HEK293T (cell line): ENCODE measurements around the gene SNRNP40.

Experiments
- CTCF ChIA-PET: fragments of 350-600 bp; formaldehyde crosslinking; extraction: SDS; loops from one replicate; lab custom pipeline; 2021; ENCODE audit warnings: antibody characterized with exemption, inconsistent platforms; lab: Yijun Ruan, JAX
- POLR2A ChIA-PET: fragments of 350-600 bp; formaldehyde crosslinking; extraction: SDS; loops from one replicate; lab custom pipeline; 2020; ENCODE audit warnings: antibody characterized with exemption, inconsistent platforms; lab: Yijun Ruan, JAX
- DNase-seq: peaks from one replicate; pipeline ENCODE4 v3.0.0; 2012; ENCODE audit warnings: mixed read lengths; ENCODE audit errors: extremely low spot score
- ARNT ChIP-seq: fragments of 450-650 bp; IDR thresholded peaks from 2 replicates; pipeline ENCODE4 v1.6.1; 2017; ENCODE audit warnings: mild to moderate bottlenecking
- BHLHE40 ChIP-seq: fragments of 450-650 bp; IDR thresholded peaks from 2 replicates; pipeline ENCODE4 v1.6.1; 2016; ENCODE audit warnings: mild to moderate bottlenecking, moderate library complexity, borderline replicate concordance
- CTBP1 ChIP-seq: fragments of 450-650 bp; IDR thresholded peaks from 2 replicates; pipeline ENCODE4 v1.6.1; 2016; ENCODE audit warnings: borderline replicate concordance
- ELF4 ChIP-seq: fragments of 450-650 bp; IDR thresholded peaks from 2 replicates; pipeline ENCODE4 v1.6.1; 2017; ENCODE audit warnings: antibody characterized with exemption
- FOXA1 ChIP-seq: fragments of 450-650 bp; IDR thresholded peaks from 2 replicates; pipeline ENCODE4 v1.6.1; 2016; ENCODE audit warnings: mild to moderate bottlenecking
- FOXK2 ChIP-seq: fragments of 450-650 bp; IDR thresholded peaks from 2 replicates; pipeline ENCODE4 v1.6.1; 2016; ENCODE audit warnings: mild to moderate bottlenecking
- FOXM1 ChIP-seq: fragments of 450-650 bp; IDR thresholded peaks from 2 replicates; pipeline ENCODE4 v1.6.1; 2017; ENCODE audit warnings: mild to moderate bottlenecking, borderline replicate concordance
- HDGF ChIP-seq: fragments of 450-650 bp; IDR thresholded peaks from 2 replicates; pipeline ENCODE4 v1.6.1; 2017; ENCODE audit warnings: antibody characterized with exemption, borderline replicate concordance
- L3MBTL2 ChIP-seq: fragments of 450-650 bp; conservative IDR thresholded peaks from 2 replicates; pipeline ENCODE4 v1.6.1; 2016; ENCODE audit warnings: mild to moderate bottlenecking
- LEF1 ChIP-seq: fragments of 450-650 bp; IDR thresholded peaks from 2 replicates; pipeline ENCODE4 v1.6.1; 2017; ENCODE audit warnings: mild to moderate bottlenecking, borderline replicate concordance
- NFRKB ChIP-seq: fragments of 450-650 bp; IDR thresholded peaks from 2 replicates; pipeline ENCODE4 v1.6.1; 2016; ENCODE audit warnings: mild to moderate bottlenecking, moderate library complexity
- SP1 ChIP-seq: fragments of 450-650 bp; IDR thresholded peaks from 2 replicates; pipeline ENCODE4 v1.6.1; 2017
- SUZ12 ChIP-seq: fragments of 450-650 bp; IDR thresholded peaks from 2 replicates; pipeline ENCODE4 v1.6.1; 2016; ENCODE audit warnings: mild to moderate bottlenecking
- TARDBP ChIP-seq: fragments of 450-650 bp; IDR thresholded peaks from 2 replicates; pipeline ENCODE4 v1.6.1; 2016
- ZNF384 ChIP-seq: fragments of 450-650 bp; IDR thresholded peaks from 2 replicates; pipeline ENCODE4 v1.6.1; 2016
- TF ChIP-seq, protein P1 (sequence below): fragments of 450-650 bp; IDR thresholded peaks from 2 replicates; pipeline ENCODE4 v1.6.1; 2016

Gene SNRNP40

DNA sequence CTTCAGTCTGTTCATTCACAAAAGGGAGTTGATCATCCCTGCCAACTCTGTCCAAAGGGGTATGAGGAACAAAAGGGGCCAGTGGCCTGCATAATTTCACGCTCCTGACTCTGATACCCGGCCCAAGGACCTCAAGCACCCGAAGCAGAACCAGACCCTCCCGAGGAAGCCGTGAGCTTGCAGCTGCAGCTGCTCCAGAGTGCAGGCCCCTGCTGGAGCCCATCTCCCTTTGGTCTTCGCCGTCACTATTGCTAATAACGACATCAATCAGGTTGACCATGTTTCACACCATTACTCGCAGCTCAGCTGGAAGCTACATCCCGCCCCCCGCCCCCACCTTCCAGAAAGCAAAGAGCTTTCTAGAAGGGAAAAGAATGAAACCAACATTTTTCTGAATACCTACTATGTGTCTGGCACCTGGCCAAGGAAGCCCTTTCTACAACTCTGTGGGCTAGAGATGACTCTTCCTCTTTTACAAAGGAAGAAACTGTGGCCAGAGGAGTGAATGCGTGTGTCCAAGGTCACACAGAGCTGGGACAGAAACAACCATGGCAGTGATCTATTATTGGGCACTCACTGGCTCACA is 62.4 kb downstream of the SNRNP40 start:
- CTCF ChIA-PET: interaction anchor here (0.7 to 1.2 kb wide), 2 partner anchors 50 to 432 kb away, joined by 3 read pairs; no protein-coding TSS in a partner anchor
- TF ChIP-seq ZNF384 (no peak), ARNT (no peak)

DNA sequence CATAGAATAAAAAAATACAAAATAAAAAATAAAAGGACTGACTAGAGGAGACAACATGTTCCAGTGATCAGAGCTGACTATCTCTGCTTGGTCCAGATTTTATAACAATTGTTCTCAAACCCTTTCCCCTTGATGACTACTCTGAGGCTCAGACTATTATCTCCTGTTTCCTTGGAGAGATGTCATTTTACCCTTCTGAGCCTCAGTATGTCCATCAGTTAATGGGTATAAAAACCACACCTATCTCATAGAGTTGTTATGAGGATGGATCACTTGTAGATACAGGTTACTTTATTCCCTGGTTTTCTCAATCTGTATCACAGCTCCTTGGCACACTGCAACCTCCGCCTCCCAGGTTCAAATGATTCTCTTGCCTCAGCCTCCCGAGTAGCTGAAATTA is 63.9 kb downstream of the SNRNP40 start:
- no peak for TF ChIP-seq ARNT
- TF ChIP-seq SUZ12: no peak
- no peak for TF ChIP-seq NFRKB
- TF ChIP-seq TARDBP: no peak
- no peak for TF ChIP-seq SP1
- TF ChIP-seq BHLHE40: no peak
- TF ChIP-seq HDGF: no peak
- TF ChIP-seq L3MBTL2: no peak
- no peak for TF ChIP-seq FOXM1
- TF ChIP-seq FOXA1: no peak
- TF ChIP-seq FOXK2: no peak
- no peak for DNase-seq
- POLR2A ChIA-PET: no interaction called here
- CTCF ChIA-PET: no interaction called here

More for the DNA sequence above, 62.4 kb downstream of the SNRNP40 start:
- no peak for DNase-seq
- POLR2A ChIA-PET: interaction anchor here (0.7 kb wide), 1 partner anchor 62 kb away, joined by 3 read pairs; the partner anchor contains the start of genes SNRNP40 and ZCCHC17

DNA sequence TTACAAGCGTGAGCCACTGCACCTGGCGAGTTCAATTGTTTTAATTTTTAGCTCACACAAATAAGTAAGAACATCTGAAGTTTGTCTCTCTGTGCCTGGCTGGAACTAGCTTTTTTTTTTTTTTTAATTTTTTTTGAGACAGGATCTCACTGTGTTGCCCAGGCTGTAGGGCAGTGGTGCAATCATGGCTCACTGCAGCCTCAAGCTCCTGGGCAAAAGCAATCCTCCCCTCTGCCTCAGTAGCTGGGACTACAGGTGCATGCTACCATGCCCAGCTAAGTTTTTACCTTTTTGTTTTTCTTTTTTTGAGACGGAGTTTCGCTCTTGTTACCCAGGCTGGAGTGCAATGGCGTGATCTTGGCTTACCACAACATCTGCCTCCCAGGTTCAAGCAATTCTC is 64.8 kb downstream of the SNRNP40 start:
- TF ChIP-seq BHLHE40: no peak
- TF ChIP-seq HDGF: no peak
- no peak for TF ChIP-seq CTBP1
- TF ChIP-seq ZNF384: no peak
- no peak for TF ChIP-seq TARDBP
- no peak for TF ChIP-seq SP1
- no peak for TF ChIP-seq FOXA1
- TF ChIP-seq, protein P1, sequence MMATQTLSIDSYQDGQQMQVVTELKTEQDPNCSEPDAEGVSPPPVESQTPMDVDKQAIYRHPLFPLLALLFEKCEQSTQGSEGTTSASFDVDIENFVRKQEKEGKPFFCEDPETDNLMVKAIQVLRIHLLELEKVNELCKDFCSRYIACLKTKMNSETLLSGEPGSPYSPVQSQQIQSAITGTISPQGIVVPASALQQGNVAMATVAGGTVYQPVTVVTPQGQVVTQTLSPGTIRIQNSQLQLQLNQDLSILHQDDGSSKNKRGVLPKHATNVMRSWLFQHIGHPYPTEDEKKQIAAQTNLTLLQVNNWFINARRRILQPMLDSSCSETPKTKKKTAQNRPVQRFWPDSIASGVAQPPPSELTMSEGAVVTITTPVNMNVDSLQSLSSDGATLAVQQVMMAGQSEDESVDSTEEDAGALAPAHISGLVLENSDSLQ: no peak
- no peak for TF ChIP-seq FOXM1
- no peak for TF ChIP-seq L3MBTL2
- no peak for TF ChIP-seq ELF4
- TF ChIP-seq LEF1: no peak
- TF ChIP-seq SUZ12: no peak
- TF ChIP-seq FOXK2: no peak
- TF ChIP-seq NFRKB: no peak
- no peak for TF ChIP-seq ARNT
- POLR2A ChIA-PET: no interaction called here
- DNase-seq: no peak
- CTCF ChIA-PET: interaction anchor here (0.7 kb wide), 1 partner anchor 116 kb away, joined by 3 read pairs; no protein-coding TSS in a partner anchor

DNA sequence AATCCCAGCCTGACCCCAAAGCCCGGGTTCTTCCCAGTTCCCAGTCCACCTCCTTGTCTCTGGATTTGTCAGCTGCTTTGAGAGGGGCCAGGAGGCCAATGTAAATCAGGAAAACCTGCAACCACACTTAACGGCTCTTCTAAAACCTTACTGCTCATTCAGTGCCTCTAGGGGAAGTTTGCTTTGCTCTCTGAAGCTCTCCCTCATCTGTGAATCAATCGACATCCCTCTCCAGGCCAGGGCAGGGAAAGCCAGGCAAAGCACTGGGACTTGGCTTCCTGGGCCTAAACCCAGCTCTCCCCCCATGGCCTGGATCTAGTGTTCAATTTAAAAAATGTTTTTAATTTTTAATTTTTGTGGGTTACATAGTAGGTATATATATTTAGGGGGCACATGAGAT is 66.2 kb downstream of the SNRNP40 start:
- POLR2A ChIA-PET: no interaction called here
- TF ChIP-seq, protein P1: no peak
- TF ChIP-seq FOXM1 (no peak), CTBP1 (no peak)
- CTCF ChIA-PET: interaction anchor here (0.8 to 1.0 kb wide), 2 partner anchors 9 to 40 kb away, joined by 3 to 4 read pairs; no protein-coding TSS in a partner anchor
- no peak for DNase-seq

DNA sequence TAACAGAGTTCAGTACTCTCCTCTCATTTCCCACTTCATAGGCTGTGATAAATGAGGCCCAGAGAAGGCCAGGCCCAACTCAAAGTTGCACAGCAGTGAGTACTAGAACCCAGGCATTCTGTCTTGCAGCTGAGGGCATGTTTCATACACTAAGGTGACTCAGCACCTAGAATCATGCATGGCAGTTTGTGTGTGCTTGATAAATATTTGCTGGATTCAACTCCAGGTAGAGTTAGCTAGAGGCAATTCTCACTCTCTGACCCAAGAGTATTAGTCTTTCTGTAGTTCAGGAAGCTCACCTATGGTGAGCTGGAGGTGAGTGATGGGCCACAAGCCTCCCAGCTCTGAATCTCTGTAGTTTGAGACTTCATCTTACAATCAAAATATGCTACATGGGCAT is 67.6 kb downstream of the SNRNP40 start:
- TF ChIP-seq FOXA1 (no peak), ZNF384 (no peak), SP1 (no peak), FOXK2 (no peak), TARDBP (no peak), LEF1 (no peak), L3MBTL2 (no peak), BHLHE40 (no peak), ARNT (no peak)
- TF ChIP-seq, protein P1: no peak
- ChIA-PET POLR2A (interaction anchor here (1.2 kb wide), 1 partner anchor 68 kb away, joined by 3 read pairs; the partner anchor contains the start of genes SNRNP40 and ZCCHC17), CTCF (interaction anchor here (0.5 to 1.3 kb wide), 3 partner anchors 15 to 39 kb away, joined by 3 to 4 read pairs (median 4); no protein-coding TSS in a partner anchor)
- DNase-seq: no peak

DNA sequence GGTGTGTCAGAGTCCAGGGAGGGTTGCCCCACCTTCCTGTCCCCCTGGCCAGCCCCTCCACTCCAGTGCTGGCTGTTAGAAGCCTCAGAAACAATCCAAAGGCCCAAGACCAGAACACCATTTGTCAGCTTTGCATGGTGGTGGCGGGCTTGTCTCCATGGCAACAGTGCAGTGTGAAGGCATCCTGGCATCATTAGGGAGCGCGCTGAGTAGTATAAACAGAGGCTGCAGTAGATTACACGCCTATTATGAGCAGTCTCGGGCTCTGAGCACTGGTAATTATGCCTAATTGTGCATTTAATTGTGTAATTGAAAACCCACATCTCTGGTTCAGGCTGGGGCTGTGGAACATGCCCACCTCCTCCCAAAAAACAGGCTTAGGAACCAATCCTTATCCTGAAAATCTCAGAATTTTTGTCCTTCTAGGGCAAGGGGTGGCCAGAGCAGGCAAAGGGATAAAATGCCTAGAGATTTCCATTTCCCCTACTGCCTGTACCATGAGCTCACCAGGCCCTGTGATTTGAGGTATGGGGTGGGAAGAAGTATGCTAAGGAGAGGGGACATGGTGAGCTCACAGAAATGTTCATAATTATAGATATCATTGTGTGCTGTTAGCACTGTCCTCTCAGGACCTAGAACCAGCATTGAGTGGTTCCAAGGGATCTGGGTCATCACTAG is 68.6 kb downstream of the SNRNP40 start:
- ChIA-PET POLR2A (interaction anchor here (1.7 kb wide), 1 partner anchor 68 kb away, joined by 6 read pairs; the partner anchor contains the start of genes SNRNP40 and ZCCHC17), CTCF (interaction anchor here (0.5 to 1.3 kb wide), 3 partner anchors 16 to 126 kb away, joined by 3 to 4 read pairs (median 3); no protein-coding TSS in a partner anchor)
- no peak for DNase-seq
- TF ChIP-seq LEF1: no peak
- TF ChIP-seq HDGF: no peak
- no peak for TF ChIP-seq SP1
- no peak for TF ChIP-seq ARNT
- TF ChIP-seq, protein P1: no peak
- no peak for TF ChIP-seq ZNF384
- no peak for TF ChIP-seq L3MBTL2
- TF ChIP-seq ELF4: no peak
- no peak for TF ChIP-seq TARDBP
- no peak for TF ChIP-seq FOXM1
- no peak for TF ChIP-seq FOXA1
- TF ChIP-seq SUZ12: no peak
- no peak for TF ChIP-seq BHLHE40
- TF ChIP-seq NFRKB: no peak
- no peak for TF ChIP-seq CTBP1
- no peak for TF ChIP-seq FOXK2
